ENCODE data around the gene CGB3. TPM values are rescaled to one million over a fixed set of nuclear protein-coding genes. Genes with fewer than 3 reads are reported as not detected.

Gene CGB3
- total RNA-seq, 2 experiments from 2014 or later: not detected

DNA sequence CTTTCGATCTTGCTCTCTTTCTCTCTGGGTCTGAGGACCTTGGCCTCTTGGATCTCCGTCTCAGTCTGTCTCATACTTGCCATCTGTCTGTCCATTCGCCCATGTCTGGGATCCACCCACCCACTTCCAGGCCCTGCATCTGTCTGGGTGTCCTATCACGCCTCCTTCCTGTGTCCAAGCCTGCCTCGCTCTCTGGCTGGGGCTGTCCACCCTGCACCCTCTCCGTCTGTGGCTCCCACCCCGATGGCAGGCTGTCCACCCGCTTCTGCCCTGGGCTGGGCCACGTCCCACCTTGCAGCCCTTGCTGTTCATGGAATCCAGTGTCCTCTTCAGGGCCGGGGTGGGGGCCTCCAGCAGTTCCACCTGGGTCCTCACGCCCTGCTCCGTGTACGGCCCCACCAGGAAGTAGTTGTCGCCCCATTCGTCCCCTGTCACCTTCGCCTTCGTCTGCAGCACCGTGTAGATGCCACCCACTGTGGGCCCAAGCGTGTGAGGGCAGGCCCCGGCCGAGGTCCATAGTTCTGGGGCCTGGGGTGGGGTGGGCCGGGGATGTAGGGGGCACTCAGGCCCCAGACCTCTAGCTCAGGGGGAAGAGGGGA lies 33.0 kb downstream of the CGB3 start:
- Histone ChIP-seq H3K4me3 (ENCODE audit: low read depth, low read length, poor library complexity, severe bottlenecking) (no peak overlapping the region), H3K36me3 (ENCODE audit: insufficient read depth, low read length) (peaks cover 30% of the 10 kb centered on the region), H3K4me2 (ENCODE audit: low read length) (peak overlapping the region; percentile 92; the same call in 1 of the 2 replicates), H3K4me1 (ENCODE audit: insufficient read depth, low read length, poor library complexity, severe bottlenecking) (peaks cover 21% of the 10 kb centered on the region), H2AFZ (ENCODE audit: low read length) (no peak overlapping the region), H3K27ac (ENCODE audit: low read depth, low read length, poor library complexity, severe bottlenecking) (no peak overlapping the region), H3K79me2 (ENCODE audit: insufficient read depth, low read depth, low read length) (peaks cover 39% of the 10 kb centered on the region), H4K20me1 (ENCODE audit: insufficient read depth, low read length) (0 out of 2 replicates have a peak, but pooled peaks cover 4% of the 10 kb centered on the region), H3K9me2 (ENCODE audit: insufficient read depth, low read length) (no peaks in the 10 kb centered on the region), H3K9me3 (ENCODE audit: low read length) (no peaks in the 10 kb centered on the region)
- no peak for DNase-seq (ENCODE audit: low spot score)
- TF ChIP-seq EZH2phosphoT487 (IDR thresholded peaks at IDR 0.05; ENCODE audit: borderline replicate concordance, low read depth, low read length): no peak
- TF ChIP-seq, protein P1, sequence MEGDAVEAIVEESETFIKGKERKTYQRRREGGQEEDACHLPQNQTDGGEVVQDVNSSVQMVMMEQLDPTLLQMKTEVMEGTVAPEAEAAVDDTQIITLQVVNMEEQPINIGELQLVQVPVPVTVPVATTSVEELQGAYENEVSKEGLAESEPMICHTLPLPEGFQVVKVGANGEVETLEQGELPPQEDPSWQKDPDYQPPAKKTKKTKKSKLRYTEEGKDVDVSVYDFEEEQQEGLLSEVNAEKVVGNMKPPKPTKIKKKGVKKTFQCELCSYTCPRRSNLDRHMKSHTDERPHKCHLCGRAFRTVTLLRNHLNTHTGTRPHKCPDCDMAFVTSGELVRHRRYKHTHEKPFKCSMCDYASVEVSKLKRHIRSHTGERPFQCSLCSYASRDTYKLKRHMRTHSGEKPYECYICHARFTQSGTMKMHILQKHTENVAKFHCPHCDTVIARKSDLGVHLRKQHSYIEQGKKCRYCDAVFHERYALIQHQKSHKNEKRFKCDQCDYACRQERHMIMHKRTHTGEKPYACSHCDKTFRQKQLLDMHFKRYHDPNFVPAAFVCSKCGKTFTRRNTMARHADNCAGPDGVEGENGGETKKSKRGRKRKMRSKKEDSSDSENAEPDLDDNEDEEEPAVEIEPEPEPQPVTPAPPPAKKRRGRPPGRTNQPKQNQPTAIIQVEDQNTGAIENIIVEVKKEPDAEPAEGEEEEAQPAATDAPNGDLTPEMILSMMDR (conservative IDR thresholded peaks at IDR 0.05; ENCODE audit: low read length): no peak
- intact Hi-C loops (cut with micrococcal nuclease; ENCODE audit: unreplicated experiment): no loop called here
- CTCF ChIA-PET (ENCODE audit: unreplicated experiment): no interaction called here
- POLR2A ChIA-PET: no interaction called here
- no TSS peak for BruUV-seq (replicated peaks)

DNA sequence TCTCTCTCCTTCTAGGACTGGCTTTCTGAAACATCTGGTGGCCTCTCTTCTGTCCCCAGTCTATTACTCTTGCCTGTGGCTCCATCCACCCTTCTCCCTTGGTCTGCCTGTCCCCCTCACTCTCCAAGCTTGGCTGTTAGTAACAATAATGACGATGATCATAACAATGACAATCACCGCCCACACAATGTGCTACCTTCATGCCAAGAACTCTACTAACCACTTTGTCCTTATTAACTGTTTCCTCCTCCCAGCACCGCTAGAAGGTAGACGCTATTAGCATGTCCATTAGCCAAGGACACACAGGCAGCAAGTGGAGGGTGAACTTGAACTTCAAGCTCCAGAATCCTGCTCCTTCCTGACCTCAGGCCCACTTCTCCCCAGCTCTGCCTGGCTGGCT lies 33.7 kb downstream of the CGB3 start:
- ChIA-PET CTCF (ENCODE audit: unreplicated experiment) (no interaction called here), POLR2A (interaction anchor here (1.0 kb wide), 1 partner anchor 14 kb away, joined by 3 read pairs; no protein-coding TSS in a partner anchor)
- DNase-seq (ENCODE audit: low spot score): no peak
- Histone ChIP-seq H3K9me3 (ENCODE audit: low read length) (no peaks in the 10 kb centered on the region), H3K79me2 (ENCODE audit: insufficient read depth, low read depth, low read length) (peaks cover 32% of the 10 kb centered on the region), H2AFZ (ENCODE audit: low read length) (no peak overlapping the region), H3K36me3 (ENCODE audit: insufficient read depth, low read length) (peaks cover 29% of the 10 kb centered on the region), H4K20me1 (ENCODE audit: insufficient read depth, low read length) (0 out of 2 replicates have a peak, but pooled peaks cover 4% of the 10 kb centered on the region), H3K4me3 (ENCODE audit: low read depth, low read length, poor library complexity, severe bottlenecking) (no peak overlapping the region), H3K4me2 (ENCODE audit: low read length) (no peak overlapping the region), H3K27ac (ENCODE audit: low read depth, low read length, poor library complexity, severe bottlenecking) (no peak overlapping the region), H3K4me1 (ENCODE audit: insufficient read depth, low read length, poor library complexity, severe bottlenecking) (peaks cover 20% of the 10 kb centered on the region), H3K9me2 (ENCODE audit: insufficient read depth, low read length) (no peaks in the 10 kb centered on the region)
- no TSS peak for BruUV-seq (replicated peaks)
- intact Hi-C loops (cut with micrococcal nuclease; ENCODE audit: unreplicated experiment): no loop called here
- TF ChIP-seq, protein P1 (conservative IDR thresholded peaks at IDR 0.05; ENCODE audit: low read length): no peak
- no peak for TF ChIP-seq EZH2phosphoT487 (IDR thresholded peaks at IDR 0.05; ENCODE audit: borderline replicate concordance, low read depth, low read length)

DNA sequence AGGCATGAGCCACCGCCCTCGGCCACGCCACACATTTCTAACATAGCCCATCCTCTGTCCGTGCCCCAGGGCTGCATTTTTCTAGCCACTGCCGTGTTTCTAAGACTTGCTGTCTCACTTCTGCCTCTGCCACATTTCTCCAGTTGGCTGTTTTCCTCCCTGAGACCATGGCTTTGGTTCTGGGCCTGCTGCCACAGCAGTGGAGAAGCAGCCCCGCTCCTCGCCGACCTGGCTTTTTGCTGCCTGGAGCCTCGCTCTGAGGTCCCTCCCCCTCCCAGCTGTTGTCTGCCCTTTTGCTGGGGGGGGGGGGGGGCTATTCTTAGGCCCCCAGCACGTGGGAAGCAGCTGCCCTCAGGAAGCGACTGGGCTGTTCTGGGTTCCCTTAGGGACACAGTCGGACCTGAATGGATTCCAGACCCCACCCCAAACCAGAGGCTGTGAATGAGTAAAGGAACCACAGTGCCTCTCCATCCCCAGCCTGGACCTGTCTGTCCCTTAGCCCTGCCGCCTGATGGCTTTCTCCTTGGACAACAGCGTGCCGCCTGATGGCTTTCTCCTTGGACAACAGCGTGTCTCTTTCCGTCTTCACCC lies 34.3 kb downstream of the CGB3 start:
- intact Hi-C loops (cut with micrococcal nuclease; ENCODE audit: unreplicated experiment): no loop called here
- Histone ChIP-seq H3K36me3 (ENCODE audit: insufficient read depth, low read length) (peaks cover 31% of the 10 kb centered on the region), H3K9me3 (ENCODE audit: low read length) (no peaks in the 10 kb centered on the region), H3K79me2 (ENCODE audit: insufficient read depth, low read depth, low read length) (peaks cover 26% of the 10 kb centered on the region), H3K9me2 (ENCODE audit: insufficient read depth, low read length) (no peaks in the 10 kb centered on the region), H4K20me1 (ENCODE audit: insufficient read depth, low read length) (0 out of 2 replicates have a peak, but pooled peaks cover under 1% of the 10 kb centered on the region), H3K27ac (ENCODE audit: low read depth, low read length, poor library complexity, severe bottlenecking) (no peak overlapping the region), H3K4me3 (ENCODE audit: low read depth, low read length, poor library complexity, severe bottlenecking) (no peak overlapping the region), H3K4me2 (ENCODE audit: low read length) (no peak overlapping the region), H3K4me1 (ENCODE audit: insufficient read depth, low read length, poor library complexity, severe bottlenecking) (peaks cover 13% of the 10 kb centered on the region), H2AFZ (ENCODE audit: low read length) (no peak overlapping the region)
- TF ChIP-seq EZH2phosphoT487 (IDR thresholded peaks at IDR 0.05; ENCODE audit: borderline replicate concordance, low read depth, low read length): no peak
- TF ChIP-seq, protein P1 (conservative IDR thresholded peaks at IDR 0.05; ENCODE audit: low read length): no peak
- ChIA-PET POLR2A (interaction anchor here (1.0 kb wide), 1 partner anchor 13 kb away, joined by 3 read pairs; no protein-coding TSS in a partner anchor), CTCF (ENCODE audit: unreplicated experiment) (no interaction called here)
- BruUV-seq (replicated peaks): no TSS peak
- DNase-seq (ENCODE audit: low spot score): no peak
